BLaER1 (cell line): ENCODE measurements around the gene KRT71.

ENCODE experiments used
- H3K27ac ChIP-seq: shearing (Covaris generic); formaldehyde crosslinking; 2 replicates; pipeline ENCODE4 v1.8.1; 2022
- H3K27me3 ChIP-seq: shearing (Covaris generic); formaldehyde crosslinking; 2 replicates; pipeline ENCODE4 v1.8.1; 2022
- H3K36me3 ChIP-seq: shearing (Covaris generic); formaldehyde crosslinking; 2 replicates; pipeline ENCODE4 v1.8.1; 2022
- H3K4me1 ChIP-seq: shearing (Covaris generic); formaldehyde crosslinking; 2 replicates; pipeline ENCODE4 v1.8.1; 2022
- H3K4me2 ChIP-seq: shearing (Covaris generic); formaldehyde crosslinking; 2 replicates; pipeline ENCODE4 v1.8.1; 2022
- H3K4me3 ChIP-seq: shearing (Covaris generic); formaldehyde crosslinking; 2 replicates; pipeline ENCODE4 v1.8.1; 2022
- H3K9ac ChIP-seq: shearing (Covaris generic); formaldehyde crosslinking; 2 replicates; pipeline ENCODE4 v1.8.1; 2022
- H3K9me3 ChIP-seq: shearing (Covaris generic); formaldehyde crosslinking; 2 replicates; pipeline ENCODE4 v1.8.1; 2022
- H4K20me1 ChIP-seq: shearing (Covaris generic); formaldehyde crosslinking; 2 replicates; pipeline ENCODE4 v1.8.1; 2022
- Cebpa-rat ChIP-seq: shearing (Covaris generic); IDR thresholded peaks from 2 replicates; pipeline ENCODE4 v1.8.1; 2022

Gene KRT71

GRCh38 chr12:52530366-52530765 is 22.6 kb downstream of the KRT71 start:
- H3K9me3 ChIP-seq = no peaks in the 10 kb centered on the region
- H3K4me3 ChIP-seq = no peak overlapping the region
- H3K36me3 ChIP-seq = no peaks in the 10 kb centered on the region
- no peak overlapping the region for H3K4me2 ChIP-seq
- TF ChIP-seq Cebpa-rat = no peak
- H3K4me1 ChIP-seq = peaks cover 19% of the 10 kb centered on the region
- no peaks in the 10 kb centered on the region for H4K20me1 ChIP-seq
- no peak overlapping the region for H3K9ac ChIP-seq
- H3K27ac ChIP-seq = no peak overlapping the region
- H3K27me3 ChIP-seq = no peaks in the 10 kb centered on the region

- Histone ChIP-seq H3K4me3 (no peak overlapping the region), H3K27me3 (no peaks in the 10 kb centered on the region), H3K9me3 (no peaks in the 10 kb centered on the region), H3K4me2 (no peak overlapping the region), H4K20me1 (no peaks in the 10 kb centered on the region), H3K9ac (no peak overlapping the region), H3K4me1 (peaks cover 19% of the 10 kb centered on the region), H3K27ac (no peak overlapping the region), H3K36me3 (no peaks in the 10 kb centered on the region)
- TF ChIP-seq Cebpa-rat = no peak
These were observed 23.1 kb downstream of the KRT71 start for GRCh38 chr12:52529846-52530245.

GRCh38 chr12:52529417-52529816 is 23.5 kb downstream of the KRT71 start:
- peaks cover 19% of the 10 kb centered on the region for H3K4me1 ChIP-seq
- no peak for TF ChIP-seq Cebpa-rat
- H4K20me1 ChIP-seq = no peaks in the 10 kb centered on the region
- no peak overlapping the region for H3K4me2 ChIP-seq
- no peak overlapping the region for H3K4me3 ChIP-seq
- no peak overlapping the region for H3K9ac ChIP-seq
- H3K36me3 ChIP-seq = no peaks in the 10 kb centered on the region
- H3K27ac ChIP-seq = no peak overlapping the region
- H3K9me3 ChIP-seq = no peaks in the 10 kb centered on the region
- no peaks in the 10 kb centered on the region for H3K27me3 ChIP-seq

- peaks cover 19% of the 10 kb centered on the region for H3K4me1 ChIP-seq
- H4K20me1 ChIP-seq = no peaks in the 10 kb centered on the region
- H3K36me3 ChIP-seq = no peaks in the 10 kb centered on the region
- H3K27me3 ChIP-seq = no peaks in the 10 kb centered on the region
- no peak overlapping the region for H3K9ac ChIP-seq
- no peaks in the 10 kb centered on the region for H3K9me3 ChIP-seq
- no peak overlapping the region for H3K27ac ChIP-seq
- no peak overlapping the region for H3K4me2 ChIP-seq
- no peak for TF ChIP-seq Cebpa-rat
- no peak overlapping the region for H3K4me3 ChIP-seq
These were observed 24.3 kb downstream of the KRT71 start for GRCh38 chr12:52528641-52529143.

DNA sequence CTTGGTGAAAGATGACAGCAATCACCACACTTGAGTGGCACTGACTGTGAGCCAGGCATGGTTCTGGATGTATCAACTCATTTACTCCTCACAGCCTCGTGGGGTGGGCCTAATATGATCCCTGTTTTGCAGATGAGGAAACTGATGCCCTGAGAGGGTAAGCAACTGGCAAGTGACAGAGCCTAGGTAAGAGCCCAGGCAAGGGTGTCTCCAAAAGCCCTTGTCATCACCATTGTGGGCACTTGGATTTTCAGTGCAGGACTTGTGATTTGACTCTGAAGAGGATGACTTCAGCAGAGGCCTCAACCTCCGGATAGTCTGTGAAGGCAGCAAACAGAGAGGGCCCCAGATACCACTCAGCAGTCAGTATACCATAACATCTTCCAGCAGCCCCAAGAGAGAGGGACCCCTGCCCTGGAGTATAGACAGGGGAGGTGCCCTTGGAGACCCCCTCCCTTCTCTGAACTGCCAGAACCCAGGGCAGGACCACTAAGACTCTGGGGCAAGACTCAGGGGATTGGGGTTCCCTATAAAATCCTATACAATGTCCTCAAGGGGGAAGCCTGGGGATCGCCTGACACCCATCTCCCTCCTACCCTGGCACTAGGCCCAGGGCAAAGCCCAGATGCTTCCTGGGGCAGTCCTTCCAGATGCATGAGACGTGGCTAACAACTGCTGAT is 25.7 kb downstream of the KRT71 start:
- Histone ChIP-seq H3K27ac (no peak overlapping the region), H3K27me3 (no peaks in the 10 kb centered on the region), H3K36me3 (no peaks in the 10 kb centered on the region), H3K4me1 (peaks cover 19% of the 10 kb centered on the region), H3K9ac (no peak overlapping the region), H3K9me3 (no peaks in the 10 kb centered on the region), H3K4me2 (peak overlapping the region; percentile 26; the same call in 1 of the 2 replicates), H3K4me3 (no peak overlapping the region), H4K20me1 (no peaks in the 10 kb centered on the region)
- no peak for TF ChIP-seq Cebpa-rat

DNA sequence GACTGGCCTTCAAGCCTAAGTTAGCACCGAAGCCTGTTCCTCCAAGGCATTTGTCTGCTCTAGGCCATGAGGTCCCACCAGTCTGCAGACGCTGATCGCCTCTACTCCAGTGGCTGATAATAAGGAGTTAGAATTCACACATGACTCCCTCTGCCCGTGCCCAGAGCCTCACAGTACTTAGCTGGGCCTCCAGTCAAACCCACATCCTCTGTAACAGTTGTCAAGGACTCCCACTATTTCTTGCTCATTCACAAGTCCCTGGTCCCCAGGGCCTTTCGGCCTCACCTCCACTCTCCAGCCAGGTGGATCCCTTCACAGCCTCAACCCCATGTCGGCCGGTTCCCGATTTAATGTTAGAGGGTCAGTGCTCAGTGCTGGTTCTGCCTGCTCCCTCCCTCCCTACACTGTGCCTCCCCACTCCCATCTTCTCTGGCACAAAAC is 26.4 kb downstream of the KRT71 start:
- Histone ChIP-seq H3K4me2 (peak overlapping the region; percentile 7; the same call in 1 of the 2 replicates), H3K36me3 (no peaks in the 10 kb centered on the region), H3K27me3 (no peaks in the 10 kb centered on the region), H3K4me1 (peaks cover 19% of the 10 kb centered on the region), H3K9ac (no peak overlapping the region), H3K9me3 (no peaks in the 10 kb centered on the region), H3K27ac (no peak overlapping the region), H4K20me1 (no peaks in the 10 kb centered on the region), H3K4me3 (no peak overlapping the region)
- no peak for TF ChIP-seq Cebpa-rat

- Histone ChIP-seq H3K4me1 (peaks cover 19% of the 10 kb centered on the region), H3K4me2 (peak overlapping the region; percentile 7; the same call in 1 of the 2 replicates), H3K9me3 (no peaks in the 10 kb centered on the region), H3K9ac (no peak overlapping the region), H3K36me3 (no peaks in the 10 kb centered on the region), H3K27me3 (no peaks in the 10 kb centered on the region), H3K4me3 (no peak overlapping the region), H3K27ac (no peak overlapping the region), H4K20me1 (no peaks in the 10 kb centered on the region)
- TF ChIP-seq Cebpa-rat = no peak
These were observed 27.1 kb downstream of the KRT71 start for GRCh38 chr12:52525661-52526499.

DNA sequence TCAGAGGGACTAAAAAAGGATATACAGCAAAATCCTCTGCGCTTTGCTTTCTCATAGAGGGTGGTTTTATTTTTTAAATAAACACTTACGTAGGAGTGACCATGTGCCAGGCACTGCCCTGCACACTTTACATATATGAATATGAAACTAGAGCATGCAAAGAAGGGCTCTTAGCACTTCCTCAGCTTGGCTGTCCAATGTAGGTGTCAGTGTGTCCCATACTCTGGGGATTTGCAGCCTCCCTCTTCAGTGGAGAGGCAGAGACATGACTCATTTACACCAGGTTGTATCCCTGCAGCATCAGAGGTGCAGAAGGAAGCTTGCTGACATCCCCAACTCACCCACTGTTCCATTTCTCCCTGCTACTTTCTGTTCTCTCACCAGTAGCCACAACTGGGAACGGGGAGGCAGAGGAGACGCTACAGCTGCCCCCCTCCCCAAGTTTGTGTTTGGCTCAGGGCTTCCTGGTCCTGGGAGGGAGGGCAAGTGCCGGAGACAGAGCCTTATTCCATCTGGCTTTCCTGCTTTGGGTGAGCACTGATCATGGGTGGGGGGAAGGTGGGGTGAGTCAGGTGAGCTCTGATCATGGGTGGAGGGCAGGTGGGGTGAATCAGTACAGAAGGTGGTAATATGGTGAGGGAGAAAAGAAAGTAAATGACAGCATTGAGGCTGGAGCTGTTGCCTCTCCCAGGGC is 27.9 kb downstream of the KRT71 start:
- no peak for TF ChIP-seq Cebpa-rat
- Histone ChIP-seq H3K4me2 (no peak overlapping the region), H3K9ac (no peak overlapping the region), H3K27me3 (no peaks in the 10 kb centered on the region), H4K20me1 (no peaks in the 10 kb centered on the region), H3K4me1 (peaks cover 14% of the 10 kb centered on the region), H3K27ac (no peak overlapping the region), H3K4me3 (no peak overlapping the region), H3K9me3 (no peaks in the 10 kb centered on the region), H3K36me3 (no peaks in the 10 kb centered on the region)

- Histone ChIP-seq H3K9me3 (no peaks in the 10 kb centered on the region), H3K4me2 (no peak overlapping the region), H4K20me1 (no peaks in the 10 kb centered on the region), H3K36me3 (no peaks in the 10 kb centered on the region), H3K9ac (no peak overlapping the region), H3K4me1 (peaks cover 14% of the 10 kb centered on the region), H3K27ac (no peak overlapping the region), H3K4me3 (no peak overlapping the region), H3K27me3 (no peaks in the 10 kb centered on the region)
- TF ChIP-seq Cebpa-rat = no peak
These were observed 28.6 kb downstream of the KRT71 start for GRCh38 chr12:52524241-52524897.
